Measurements from ENCODE around the gene PDXP.
"Not testable (repeated sequence)": the region's sequence is repeated elsewhere in the genome, so short reads cannot be mapped to it uniquely, and the experiment has no call there.

Gene PDXP

GRCh38 chr22:37658133-37659065 lies at the start of gene PDXP:
TSS of gene PDXP (plus strand) at chr22:37658723. CDS start at chr22:37658783, 60 bp downstream.
- peak; percentile 99 for DNase-seq (ENCODE audit: low read depth)

- no peak for DNase-seq (ENCODE audit: low read depth)
Measured at GRCh38 chr22:37609240-37610152, 49.0 kb upstream of the PDXP start.

- not testable (repeated sequence) for DNase-seq (ENCODE audit: low read depth)
Measured at GRCh38 chr22:37610153-37610475, 48.4 kb upstream of the PDXP start.

GRCh38 chr22:37610480-37611129 lies 47.9 kb upstream of the PDXP start:
- no peak for DNase-seq (ENCODE audit: low read depth)

- no peak for DNase-seq (ENCODE audit: low read depth)
Measured at GRCh38 chr22:37611207-37611606, 47.3 kb upstream of the PDXP start.

- no peak for DNase-seq (ENCODE audit: low read depth)
Measured at GRCh38 chr22:37616201-37617083, 42.1 kb upstream of the PDXP start.

GRCh38 chr22:37617431-37617830 lies 41.1 kb upstream of the PDXP start:
- no peak for DNase-seq (ENCODE audit: low read depth)

GRCh38 chr22:37618072-37618656 lies 40.4 kb upstream of the PDXP start:
- DNase-seq (ENCODE audit: low read depth) = no peak

GRCh38 chr22:37618674-37619073 lies 39.8 kb upstream of the PDXP start:
- DNase-seq (ENCODE audit: low read depth) = no peak

- no peak for DNase-seq (ENCODE audit: low read depth)
Measured at GRCh38 chr22:37619991-37620390, 38.5 kb upstream of the PDXP start.

- DNase-seq (ENCODE audit: low read depth) = no peak
Measured at GRCh38 chr22:37621352-37621860, 37.1 kb upstream of the PDXP start.

GRCh38 chr22:37623075-37624016 lies 35.2 kb upstream of the PDXP start:
- DNase-seq (ENCODE audit: low read depth) = peak; percentile 67

- DNase-seq (ENCODE audit: low read depth) = no peak
Measured at GRCh38 chr22:37624017-37624365, 34.5 kb upstream of the PDXP start.

GRCh38 chr22:37624876-37625275 lies 33.6 kb upstream of the PDXP start:
- no peak for DNase-seq (ENCODE audit: low read depth)

- no peak for DNase-seq (ENCODE audit: low read depth)
Measured at GRCh38 chr22:37625737-37626136, 32.8 kb upstream of the PDXP start.

- no peak for DNase-seq (ENCODE audit: low read depth)
Measured at GRCh38 chr22:37626144-37626543, 32.4 kb upstream of the PDXP start.

- DNase-seq (ENCODE audit: low read depth) = no peak
Measured at GRCh38 chr22:37626556-37627075, 31.9 kb upstream of the PDXP start.

GRCh38 chr22:37627121-37627520 lies 31.4 kb upstream of the PDXP start:
- no peak for DNase-seq (ENCODE audit: low read depth)

GRCh38 chr22:37627545-37627944 lies 31.0 kb upstream of the PDXP start:
- DNase-seq (ENCODE audit: low read depth) = peak; percentile 43
